ENCODE results near the gene HBD. TPM values are rescaled to one million over a fixed set of nuclear protein-coding genes. Genes with fewer than 3 reads are reported as not detected.
A peak's percentile ranks its signal among the peaks of the same experiment; 100 is the strongest.

Gene HBD
- total and polyA plus RNA-seq, 9 of the 15 experiments (the other 6 are each of a cell fraction or from before 2014, with no cell fraction given) = 11.8 to 169 (median 36.0) TPM

GRCh38 chr11:5242933-5243815 is 8.9 kb upstream of the HBD start (continued):
- no peak for TF ChIP-seq TEAD4 (IDR thresholded peaks at IDR 0.05; ENCODE audit: low read length)
- no peak for TF ChIP-seq TEAD4 (CRISPR knock-in tag; IDR thresholded peaks at IDR 0.05; ENCODE audit: borderline replicate concordance)
- TF ChIP-seq, protein P1, sequence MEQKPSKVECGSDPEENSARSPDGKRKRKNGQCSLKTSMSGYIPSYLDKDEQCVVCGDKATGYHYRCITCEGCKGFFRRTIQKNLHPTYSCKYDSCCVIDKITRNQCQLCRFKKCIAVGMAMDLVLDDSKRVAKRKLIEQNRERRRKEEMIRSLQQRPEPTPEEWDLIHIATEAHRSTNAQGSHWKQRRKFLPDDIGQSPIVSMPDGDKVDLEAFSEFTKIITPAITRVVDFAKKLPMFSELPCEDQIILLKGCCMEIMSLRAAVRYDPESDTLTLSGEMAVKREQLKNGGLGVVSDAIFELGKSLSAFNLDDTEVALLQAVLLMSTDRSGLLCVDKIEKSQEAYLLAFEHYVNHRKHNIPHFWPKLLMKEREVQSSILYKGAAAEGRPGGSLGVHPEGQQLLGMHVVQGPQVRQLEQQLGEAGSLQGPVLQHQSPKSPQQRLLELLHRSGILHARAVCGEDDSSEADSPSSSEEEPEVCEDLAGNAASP (IDR thresholded peaks at IDR 0.05) = 0 out of 2 replicates have a peak, but pooled peaks have one; percentile 44
- no peak for TF ChIP-seq ZNF311 (CRISPR knock-in tag; IDR thresholded peaks at IDR 0.05)
- no peak for TF ChIP-seq ZFPM2 (CRISPR knock-in tag; IDR thresholded peaks at IDR 0.05)
- TF ChIP-seq FOXO4 (CRISPR knock-in tag; IDR thresholded peaks at IDR 0.05) = no peak
- TF ChIP-seq SNRNP70 (optimal IDR thresholded peaks at IDR 0.05; ENCODE audit: low read depth, low read length) = peak; percentile 93
- peak; percentile 48 for TF ChIP-seq NUFIP1 (IDR thresholded peaks at IDR 0.05; ENCODE audit: partially characterized antibody)
- TF ChIP-seq HES1 (IDR thresholded peaks at IDR 0.05; ENCODE audit: low read depth) = no peak
- TF ChIP-seq NFE2 (IDR thresholded peaks at IDR 0.05; ENCODE audit: low read depth) = 0 out of 2 replicates have a peak, but pooled peaks have one; percentile 19
- no peak for TF ChIP-seq CBFA2T2 (conservative IDR thresholded peaks at IDR 0.05)
- TF ChIP-seq FOS (IDR thresholded peaks at IDR 0.05; ENCODE audit: extremely low read depth, insufficient read length) = no peak
- TF ChIP-seq CHD2 (IDR thresholded peaks at IDR 0.05; ENCODE audit: low read depth, low read length) = peak; percentile 20; the same call in 1 of the 2 replicates
- peak; percentile 44; the same call in 1 of the 2 replicates for TF ChIP-seq NR2C1 (IDR thresholded peaks at IDR 0.05)
- TF ChIP-seq NR2C1 (tag; IDR thresholded peaks at IDR 0.05) = peak; percentile 55; the same call in 1 of the 2 replicates
- peak; percentile 44 for TF ChIP-seq ZNF589 (CRISPR knock-in tag; IDR thresholded peaks at IDR 0.05; ENCODE audit: low read depth)
- TF ChIP-seq POLR2AphosphoS2 (IDR thresholded peaks at IDR 0.05; ENCODE audit: low read length) = peak; percentile 99
- TF ChIP-seq NR1H2 (CRISPR knock-in tag; IDR thresholded peaks at IDR 0.05) = 0 out of 2 replicates have a peak, but pooled peaks have one; percentile 53
- no peak for TF ChIP-seq SMAD2 (IDR thresholded peaks at IDR 0.05; ENCODE audit: low read depth, low read length)
- no peak for TF ChIP-seq BCOR (IDR thresholded peaks at IDR 0.05)
- peak; percentile 18; the same call in 1 of the 2 replicates for TF ChIP-seq TCF3 (CRISPR knock-in tag; IDR thresholded peaks at IDR 0.05)
- TF ChIP-seq TEAD2 (tag; IDR thresholded peaks at IDR 0.05) = no peak
- TF ChIP-seq GTF2E2 (tag; IDR thresholded peaks at IDR 0.05) = no peak
- TF ChIP-seq ZNF785 (CRISPR knock-in tag; IDR thresholded peaks at IDR 0.05) = no peak
- peak; percentile 56; the same call in 1 of the 2 replicates for TF ChIP-seq DMBX1 (CRISPR knock-in tag; IDR thresholded peaks at IDR 0.05; ENCODE audit: borderline replicate concordance)
- TF ChIP-seq ZBTB1 (CRISPR knock-in tag; IDR thresholded peaks at IDR 0.05; ENCODE audit: borderline replicate concordance, low read depth) = no peak
- peak; percentile 88 for TF ChIP-seq SUPT5H (IDR thresholded peaks at IDR 0.05)

Measured in K562 (cell line).